Smooth muscle cell (in vitro differentiated cells): ENCODE measurements around the gene CCT4. TPM values are rescaled to one million over a fixed set of nuclear protein-coding genes. Genes with fewer than 3 reads are reported as not detected.
"Not testable (repeated sequence)": the region's sequence is repeated elsewhere in the genome, so short reads cannot be mapped to it uniquely, and the experiment has no call there.

ENCODE experiments used
- DNase-seq: peaks from one replicate; lab custom pipeline; 2025; ENCODE audit not compliant: unreplicated experiment; lab: John Stamatoyannopoulos, UW
- H2AFZ ChIP-seq: fragments of 200-600 bp; sonication (generic); 2 replicates; pipeline ENCODE4 v1.6.0; 2016; ENCODE audit warnings: antibody characterized with exemption, low read depth, mild to moderate bottlenecking
- H3F3A ChIP-seq: fragments of 200-600 bp; sonication (generic); 2 replicates; pipeline ENCODE4 v1.6.0; 2017; ENCODE audit warnings: antibody characterized with exemption, low read depth
- H3K27ac ChIP-seq: fragments of 200-600 bp; sonication (generic); 2 replicates; pipeline ENCODE4 v1.5.1; 2016; ENCODE audit warnings: low read depth, mild to moderate bottlenecking
- H3K27me3 ChIP-seq: fragments of 200-600 bp; sonication (generic); 2 replicates; pipeline ENCODE4 v1.6.1; 2016; ENCODE audit warnings: low read depth, mild to moderate bottlenecking
- H3K36me3 ChIP-seq: fragments of 200-600 bp; sonication (generic); 2 replicates; pipeline ENCODE4 v1.5.1; 2016; ENCODE audit warnings: low read depth
- H3K4me1 ChIP-seq: fragments of 200-600 bp; sonication (generic); 2 replicates; pipeline ENCODE4 v1.5.1; 2016; ENCODE audit warnings: low read depth
- H3K4me2 ChIP-seq: fragments of 200-600 bp; sonication (generic); 2 replicates; pipeline ENCODE4 v1.6.0; 2016; ENCODE audit warnings: mild to moderate bottlenecking
- H3K4me3 ChIP-seq: fragments of 200-600 bp; sonication (generic); 2 replicates; pipeline ENCODE4 v1.5.1; 2016; ENCODE audit warnings: mild to moderate bottlenecking
- H3K79me2 ChIP-seq: fragments of 200-600 bp; sonication (generic); 2 replicates; pipeline ENCODE4 v1.6.0; 2016; ENCODE audit warnings: low read depth, mild to moderate bottlenecking
- H3K9ac ChIP-seq: fragments of 200-600 bp; sonication (generic); 2 replicates; pipeline ENCODE4 v1.6.0; 2016; ENCODE audit warnings: low read depth
- H3K9me3 ChIP-seq: fragments of 200-600 bp; sonication (generic); replicated peaks from 2 replicates; pipeline ENCODE4 v1.5.1; 2016; ENCODE audit warnings: low read depth
- H4K20me1 ChIP-seq: fragments of 200-600 bp; sonication (generic); 2 replicates; pipeline ENCODE4 v1.6.0; 2016; ENCODE audit warnings: low read depth
- CTCF ChIP-seq: fragments of 200-600 bp; sonication (generic); IDR thresholded peaks from 2 replicates; pipeline ENCODE4 v1.5.1; 2017; ENCODE audit warnings: borderline replicate concordance, mild to moderate bottlenecking, antibody characterized with exemption; ENCODE audit not compliant: insufficient read depth, poor library complexity, severe bottlenecking
- WGBS: methylation state at CpG from one replicate; pipeline ENCODE4 v1.1.7; 2016; ENCODE audit warnings: low lambda C conversion rate; 5-methylcytosine and 5-hydroxymethylcytosine counted together
- polyA plus RNA-seq: library from polyadenylated mRNA; unstranded; fragments of >200 nt; fragmentation: Nextera tagmentation; extraction: Ambion mirVana; gene quantifications from 2 replicates; pipeline ENCODE4 v1.2.1, GENCODE V29; 2016
- total RNA-seq: library from RNA; depleted of rRNA; stranded (reverse); fragments of >200 nt; gene quantifications from 2 replicates; pipeline ENCODE4 v1.2.3, GENCODE V29; 2014

Gene CCT4
- total and polyA plus RNA-seq, 2 experiments from 2014 or later: 117 to 164 TPM

- Histone ChIP-seq H3K79me2 (peaks cover 5% of the 10 kb centered on the region), H3K27ac (no peak overlapping the region), H3K9ac (no peak overlapping the region), H3K4me1 (no peaks in the 10 kb centered on the region), H3K9me3 (no peaks in the 10 kb centered on the region), H3K4me3 (no peak overlapping the region), H4K20me1 (no peaks in the 10 kb centered on the region), H3K27me3 (no peaks in the 10 kb centered on the region), H3F3A (no peaks in the 10 kb centered on the region), H3K36me3 (no peaks in the 10 kb centered on the region), H2AFZ (no peak overlapping the region), H3K4me2 (no peak overlapping the region)
- DNase-seq: no peak
- no peak for TF ChIP-seq CTCF
Observed at GRCh38 chr2:61922714-61923113, 34.3 kb upstream of the CCT4 start.

GRCh38 chr2:61920548-61920947 lies 32.1 kb upstream of the CCT4 start:
- no peak for DNase-seq

GRCh38 chr2:61914794-61915193 lies 26.3 kb upstream of the CCT4 start:
- not testable (repeated sequence) for H3K4me2 ChIP-seq, DNase-seq, H3K27ac ChIP-seq, H3K9ac ChIP-seq, H2AFZ ChIP-seq, H3K9me3 ChIP-seq, H3K27me3 ChIP-seq, H3K4me1 ChIP-seq, H4K20me1 ChIP-seq, H3F3A ChIP-seq, H3K4me3 ChIP-seq, H3K36me3 ChIP-seq
- peaks cover 20% of the 10 kb centered on the region for H3K79me2 ChIP-seq
- 100% methylated on average over 4 of the region's 4 CpGs for WGBS

More at GRCh38 chr2:61920548-61920947, 32.1 kb upstream of the CCT4 start:
- no peaks in the 10 kb centered on the region for H3K36me3 ChIP-seq
- no peak overlapping the region for H3K27ac ChIP-seq
- H4K20me1 ChIP-seq: no peaks in the 10 kb centered on the region
- H3K9me3 ChIP-seq: no peaks in the 10 kb centered on the region
- no peak overlapping the region for H2AFZ ChIP-seq
- H3K4me3 ChIP-seq: no peak overlapping the region
- no peak overlapping the region for H3K4me2 ChIP-seq
- 92% methylated on average over 1 of the region's 1 CpG for WGBS
- no peak for TF ChIP-seq CTCF
- no peak overlapping the region for H3K9ac ChIP-seq
- no peaks in the 10 kb centered on the region for H3K27me3 ChIP-seq
- peaks cover 5% of the 10 kb centered on the region for H3K79me2 ChIP-seq
- no peaks in the 10 kb centered on the region for H3F3A ChIP-seq
- no peaks in the 10 kb centered on the region for H3K4me1 ChIP-seq

GRCh38 chr2:61911510-61911909 lies 23.1 kb upstream of the CCT4 start:
- Histone ChIP-seq H3K9ac (no peak overlapping the region), H3K4me2 (no peak overlapping the region), H3K4me1 (peaks cover 4% of the 10 kb centered on the region), H3K27me3 (no peaks in the 10 kb centered on the region), H2AFZ (no peak overlapping the region), H3K36me3 (no peaks in the 10 kb centered on the region), H4K20me1 (no peaks in the 10 kb centered on the region), H3K4me3 (no peak overlapping the region), H3F3A (no peaks in the 10 kb centered on the region), H3K9me3 (no peaks in the 10 kb centered on the region), H3K27ac (no peak overlapping the region), H3K79me2 (peaks cover 29% of the 10 kb centered on the region)
- DNase-seq: no peak
- no peak for TF ChIP-seq CTCF
- 95% methylated on average over 4 of the region's 4 CpGs for WGBS
